GM23338 (cell line): Measurements from ENCODE around the gene PRTFDC1. TPM values are rescaled to one million over a fixed set of nuclear protein-coding genes. Genes with fewer than 3 reads are reported as not detected.
A peak's percentile ranks its signal among the peaks of the same experiment; 100 is the strongest.

Experiments used
- ATAC-seq: fragments of 200-7000 bp; cut with Tn5 transposase; 3 replicates; pipeline ENCODE4 v1.9.1; 2020
- DNase-seq: peaks from one replicate; pipeline ENCODE4 v3.0.0-alpha.2; 2015; ENCODE audit warnings: low spot score
- H2AFZ ChIP-seq: fragments of 200-600 bp; sonication (generic); 2 replicates; pipeline ENCODE4 v1.8.0; 2016; ENCODE audit warnings: antibody characterized with exemption, mild to moderate bottlenecking, moderate library complexity
- H3F3A ChIP-seq: fragments of 200-600 bp; sonication (generic); replicated peaks from 2 replicates; pipeline ENCODE4 v1.8.0; 2017; ENCODE audit warnings: antibody characterized with exemption, mixed run types, low read depth
- H3K27ac ChIP-seq: fragments of 200-600 bp; sonication (generic); 2 replicates; pipeline ENCODE4 v1.6.1; 2016; ENCODE audit warnings: low read depth
- H3K27me3 ChIP-seq: fragments of 200-600 bp; sonication (generic); 2 replicates; pipeline ENCODE4 v1.8.0; 2016; ENCODE audit warnings: mild to moderate bottlenecking, mixed run types, moderate library complexity; ENCODE audit not compliant: insufficient read depth
- H3K36me3 ChIP-seq: fragments of 200-600 bp; sonication (generic); 2 replicates; pipeline ENCODE4 v1.8.0; 2016; ENCODE audit warnings: mild to moderate bottlenecking; ENCODE audit not compliant: insufficient read depth
- H3K4me1 ChIP-seq: fragments of 200-600 bp; sonication (generic); 2 replicates; pipeline ENCODE4 v1.8.0; 2016; ENCODE audit warnings: mild to moderate bottlenecking, moderate library complexity; ENCODE audit not compliant: insufficient read depth
- H3K4me2 ChIP-seq: fragments of 200-600 bp; sonication (generic); 2 replicates; pipeline ENCODE4 v1.7.1; 2017; ENCODE audit warnings: mixed run types
- H3K4me3 ChIP-seq: fragments of 200-600 bp; sonication (generic); 2 replicates; pipeline ENCODE4 v1.6.1; 2016; ENCODE audit warnings: mixed run types
- H3K79me2 ChIP-seq: fragments of 200-600 bp; sonication (generic); replicated peaks from 2 replicates; pipeline ENCODE4 v1.8.0; 2017; ENCODE audit warnings: mild to moderate bottlenecking; ENCODE audit not compliant: insufficient read depth
- H3K9me2 ChIP-seq: fragments of 200-600 bp; sonication (generic); 2 replicates; pipeline ENCODE4 v1.8.0; 2017; ENCODE audit not compliant: insufficient read depth
- H4K20me1 ChIP-seq: fragments of 200-600 bp; sonication (generic); replicated peaks from 2 replicates; pipeline ENCODE4 v1.8.0; 2017; ENCODE audit warnings: mild to moderate bottlenecking; ENCODE audit not compliant: insufficient read depth
- H3K27ac Mint-ChIP-seq: 2 replicates; pipeline ENCODE4 v1.8.0; 2020; ENCODE audit warnings: inconsistent platforms, mild to moderate bottlenecking, moderate library complexity, mixed read lengths
- H3K27me3 Mint-ChIP-seq: 3 replicates; pipeline ENCODE4 v1.8.0; 2022; ENCODE audit warnings: low read depth, mild to moderate bottlenecking, moderate library complexity, mixed read lengths, inconsistent platforms; ENCODE audit not compliant: insufficient read depth, poor library complexity
- H3K36me3 Mint-ChIP-seq: 3 replicates; pipeline ENCODE4 v1.8.0; 2021; ENCODE audit warnings: low read depth, mild to moderate bottlenecking, inconsistent platforms, moderate library complexity, mixed read lengths
- H3K4me1 Mint-ChIP-seq: 3 replicates; pipeline ENCODE4 v1.8.0; 2020; ENCODE audit warnings: mild to moderate bottlenecking, inconsistent platforms, mixed read lengths
- H3K4me3 Mint-ChIP-seq: 3 replicates; pipeline ENCODE4 v1.8.0; 2021; ENCODE audit warnings: moderate library complexity, mild to moderate bottlenecking, inconsistent platforms, mixed read lengths
- H3K9me3 Mint-ChIP-seq: 3 replicates; pipeline ENCODE4 v1.8.0; 2020; ENCODE audit warnings: moderate library complexity, mild to moderate bottlenecking, inconsistent platforms, mixed read lengths
- CREB1 ChIP-seq: fragments of 250-450 bp; sonication (Bioruptor Pico); IDR thresholded peaks from 2 replicates; pipeline ENCODE4 v1.5.0; 2020; ENCODE audit warnings: low read depth, mild to moderate bottlenecking, moderate library complexity
- CTCF ChIP-seq, 2 experiments: fragments of 200-600 bp in 1 of 2; sonication (generic) in 1 of 2; conservative IDR thresholded peaks; 2 replicates each; pipeline versions ENCODE4 v1.5.1 to v1.6.1; 2016 to 2017; ENCODE audit warnings: antibody characterized with exemption in 2 of 2, low read depth in 2 of 2, mild to moderate bottlenecking in 2 of 2, moderate library complexity in 1 of 2
- ETS1 ChIP-seq: IDR thresholded peaks from 2 replicates; pipeline ENCODE4 v1.6.1; 2016; ENCODE audit warnings: antibody characterized with exemption
- EZH2 ChIP-seq: fragments of 200-600 bp; sonication (generic); IDR thresholded peaks from one replicate; pipeline ENCODE4 v1.8.0; 2017; ENCODE audit warnings: antibody characterized with exemption, mild to moderate bottlenecking, low read depth; ENCODE audit not compliant: unreplicated experiment
- EZH2phosphoT487 ChIP-seq: fragments of 200-600 bp; sonication (generic); IDR thresholded peaks from one replicate; pipeline ENCODE4 v1.8.1; 2018; ENCODE audit warnings: antibody characterized with exemption; ENCODE audit not compliant: unreplicated experiment
- JUNB ChIP-seq: IDR thresholded peaks from one replicate; pipeline ENCODE4 v1.6.1; 2016; ENCODE audit warnings: antibody characterized with exemption; ENCODE audit not compliant: unreplicated experiment
- NANOG ChIP-seq: IDR thresholded peaks from 2 replicates; pipeline ENCODE4 v1.6.1; 2016; ENCODE audit warnings: antibody characterized with exemption, borderline replicate concordance
- POLR2AphosphoS5 ChIP-seq: IDR thresholded peaks from 2 replicates; pipeline ENCODE4 v1.6.1; 2016; ENCODE audit warnings: antibody characterized with exemption, low read depth
- REST ChIP-seq: IDR thresholded peaks from one replicate; pipeline ENCODE4 v1.6.1; 2018; ENCODE audit warnings: antibody characterized with exemption; ENCODE audit not compliant: unreplicated experiment
- STAT1 ChIP-seq: IDR thresholded peaks from one replicate; pipeline ENCODE4 v1.6.1; 2016; ENCODE audit warnings: antibody characterized with exemption; ENCODE audit not compliant: unreplicated experiment
- ZNF114 ChIP-seq: fragments of 250-450 bp; sonication (Bioruptor Pico); IDR thresholded peaks from 2 replicates; pipeline ENCODE4 v1.5.0; 2020; ENCODE audit warnings: mild to moderate bottlenecking, moderate library complexity
- ZNF331 ChIP-seq: fragments of 250-450 bp; sonication (Bioruptor Pico); IDR thresholded peaks from 2 replicates; pipeline ENCODE4 v1.5.0; 2020; ENCODE audit warnings: low read depth, mild to moderate bottlenecking, moderate library complexity
- ZNF462 ChIP-seq: fragments of 250-450 bp; sonication (Bioruptor Pico); IDR thresholded peaks from 2 replicates; pipeline ENCODE4 v1.5.0; 2020; ENCODE audit warnings: mild to moderate bottlenecking, moderate library complexity
- polyA plus RNA-seq: library from polyadenylated mRNA; unstranded; fragments of >200 nt; fragmentation: Nextera tagmentation; extraction: Ambion mirVana; gene quantifications from 2 replicates; pipeline ENCODE4 v1.2.1, GENCODE V29; 2016
- total RNA-seq: library from RNA; depleted of rRNA; stranded (reverse); fragments of >200 nt; shearing (Covaris generic); gene quantifications from 2 replicates; pipeline ENCODE4 v1.2.3, GENCODE V29; 2014

PRTFDC1 gene
- total and polyA plus RNA-seq, 2 experiments from 2014 or later = 7.9 to 9.1 TPM

- peaks cover 19% of the 10 kb centered on the region; the same call in 1 of the 2 replicates for H3F3A ChIP-seq
- peak; percentile 86 for DNase-seq
- ATAC-seq = peak; percentile 80
- no peaks in the 10 kb centered on the region for H3K79me2 ChIP-seq
- H3K9me2 ChIP-seq = no peaks in the 10 kb centered on the region
- peaks cover 16% of the 10 kb centered on the region for H3K27me3 Mint-ChIP-seq
- peaks cover 30% of the 10 kb centered on the region for H3K4me1 ChIP-seq
- H3K27ac Mint-ChIP-seq = peak overlapping the region; percentile 69
- no peak for TF ChIP-seq CTCF (conservative IDR thresholded peaks at IDR 0.05; ENCODE audit: low read depth in 2 of 2)
- no peak for TF ChIP-seq STAT1
- TF ChIP-seq ZNF331 = no peak
- TF ChIP-seq ETS1 = no peak
- no peak for TF ChIP-seq REST
- TF ChIP-seq ZNF462 = 0 out of 2 replicates have a peak, but pooled peaks have one; percentile 5
- no peak for TF ChIP-seq EZH2
- TF ChIP-seq NANOG = 0 out of 2 replicates have a peak, but pooled peaks have one; percentile 14
- no peak for TF ChIP-seq CREB1 (CRISPR knock-in tag)
- no peak for TF ChIP-seq EZH2phosphoT487
- TF ChIP-seq ZNF114 (CRISPR knock-in tag) = no peak
- no peak for TF ChIP-seq JUNB
- peak; percentile 59 for TF ChIP-seq POLR2AphosphoS5
- H3K4me2 ChIP-seq = peak overlapping the region; percentile 93
- H3K27me3 ChIP-seq = no peaks in the 10 kb centered on the region
- no peaks in the 10 kb centered on the region for H3K36me3 Mint-ChIP-seq
- H3K27ac ChIP-seq = peak overlapping the region; percentile 99
- H3K4me1 Mint-ChIP-seq = peaks cover 25% of the 10 kb centered on the region
- peak overlapping the region; percentile 76 for H3K4me3 Mint-ChIP-seq
- H2AFZ ChIP-seq = peak overlapping the region; percentile 75; the same call in 1 of the 2 replicates
- peak overlapping the region; percentile 78 for H3K4me3 ChIP-seq
- H4K20me1 ChIP-seq = no peaks in the 10 kb centered on the region
- no peaks in the 10 kb centered on the region; the same call in 1 of the 3 replicates for H3K9me3 Mint-ChIP-seq
- no peaks in the 10 kb centered on the region for H3K36me3 ChIP-seq
Observed at GRCh38 chr10:24951201-24952142, 934 bp downstream of the PRTFDC1 start.
